GM21390 (cell line): ENCODE data around the gene TKFC.

Source experiments
- ATAC-seq: cut with Tn5 transposase; IDR thresholded peaks from one replicate; pipeline ENCODE4 v1.9.1; 2021; ENCODE audit not compliant: unreplicated experiment

Gene TKFC, protein sequence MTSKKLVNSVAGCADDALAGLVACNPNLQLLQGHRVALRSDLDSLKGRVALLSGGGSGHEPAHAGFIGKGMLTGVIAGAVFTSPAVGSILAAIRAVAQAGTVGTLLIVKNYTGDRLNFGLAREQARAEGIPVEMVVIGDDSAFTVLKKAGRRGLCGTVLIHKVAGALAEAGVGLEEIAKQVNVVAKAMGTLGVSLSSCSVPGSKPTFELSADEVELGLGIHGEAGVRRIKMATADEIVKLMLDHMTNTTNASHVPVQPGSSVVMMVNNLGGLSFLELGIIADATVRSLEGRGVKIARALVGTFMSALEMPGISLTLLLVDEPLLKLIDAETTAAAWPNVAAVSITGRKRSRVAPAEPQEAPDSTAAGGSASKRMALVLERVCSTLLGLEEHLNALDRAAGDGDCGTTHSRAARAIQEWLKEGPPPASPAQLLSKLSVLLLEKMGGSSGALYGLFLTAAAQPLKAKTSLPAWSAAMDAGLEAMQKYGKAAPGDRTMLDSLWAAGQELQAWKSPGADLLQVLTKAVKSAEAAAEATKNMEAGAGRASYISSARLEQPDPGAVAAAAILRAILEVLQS

DNA sequence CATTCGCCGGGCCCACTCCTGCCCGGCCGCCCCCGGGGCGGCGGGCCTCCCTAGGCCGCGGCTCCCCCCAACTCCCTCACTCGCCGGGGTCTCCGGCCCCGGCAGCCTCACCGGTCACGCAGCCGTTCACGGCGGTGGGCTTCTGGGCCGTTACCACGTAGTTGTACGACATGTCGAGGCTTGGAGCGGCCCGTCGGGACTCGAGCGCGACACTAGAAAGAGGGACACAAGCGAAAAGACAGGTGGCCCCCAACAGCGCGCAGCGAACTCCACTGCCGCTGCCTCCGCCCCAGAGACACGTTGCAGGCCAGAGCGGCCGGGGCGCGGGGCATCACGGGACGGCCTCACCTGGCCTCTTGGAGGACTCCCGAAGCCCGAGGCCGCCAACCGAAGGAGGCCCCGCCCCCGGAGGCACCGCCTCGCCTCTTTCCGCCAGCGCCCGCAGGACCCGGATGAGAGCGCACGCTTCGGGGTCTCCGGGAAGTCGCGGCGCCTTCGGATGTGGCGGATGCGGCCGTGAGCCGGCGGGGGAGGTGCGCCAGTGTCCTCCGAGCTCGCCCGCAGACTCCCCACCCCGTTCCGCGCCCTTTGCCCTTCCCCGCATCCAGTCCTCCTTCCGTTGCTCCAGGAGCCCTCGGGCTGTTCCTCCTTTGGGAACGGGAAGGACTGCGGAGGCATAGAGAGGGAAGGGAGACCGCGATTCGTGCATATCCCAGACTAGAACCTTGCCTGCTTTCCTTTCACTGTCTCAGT lies at the start of gene TKFC, which contains the start of gene DDB1:
TSS of gene TKFC (plus strand) at position 432 of the 753 bp plus-strand sequence. CDS start 1,501 bp downstream, outside the sequence.
TSS of gene DDB1 (minus strand) at position 309 of the 753 bp plus-strand sequence. CDS start at position 172, 137 bp downstream.
- ATAC-seq, result peak; percentile 88

DNA sequence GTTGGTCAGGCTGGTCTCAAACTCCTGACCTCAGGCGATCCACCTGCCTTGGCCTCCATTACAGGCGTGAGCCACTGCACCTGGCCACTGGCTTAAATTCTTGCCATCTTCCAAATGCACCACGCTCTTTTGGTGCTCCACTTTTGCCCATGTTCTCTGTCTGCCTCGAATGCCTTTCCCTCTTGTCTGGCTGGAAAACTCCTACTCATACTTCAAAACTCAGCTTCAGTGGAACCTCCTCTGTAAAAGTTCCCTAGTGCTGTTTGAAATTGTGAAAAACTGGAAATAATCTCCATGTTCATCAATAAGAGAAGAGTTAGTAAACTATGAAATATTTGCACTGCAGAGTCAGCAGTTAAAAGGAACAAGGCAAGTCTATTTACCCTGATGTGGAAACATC lies 49.4 kb upstream of the TKFC start:
- ATAC-seq, result no peak

DNA sequence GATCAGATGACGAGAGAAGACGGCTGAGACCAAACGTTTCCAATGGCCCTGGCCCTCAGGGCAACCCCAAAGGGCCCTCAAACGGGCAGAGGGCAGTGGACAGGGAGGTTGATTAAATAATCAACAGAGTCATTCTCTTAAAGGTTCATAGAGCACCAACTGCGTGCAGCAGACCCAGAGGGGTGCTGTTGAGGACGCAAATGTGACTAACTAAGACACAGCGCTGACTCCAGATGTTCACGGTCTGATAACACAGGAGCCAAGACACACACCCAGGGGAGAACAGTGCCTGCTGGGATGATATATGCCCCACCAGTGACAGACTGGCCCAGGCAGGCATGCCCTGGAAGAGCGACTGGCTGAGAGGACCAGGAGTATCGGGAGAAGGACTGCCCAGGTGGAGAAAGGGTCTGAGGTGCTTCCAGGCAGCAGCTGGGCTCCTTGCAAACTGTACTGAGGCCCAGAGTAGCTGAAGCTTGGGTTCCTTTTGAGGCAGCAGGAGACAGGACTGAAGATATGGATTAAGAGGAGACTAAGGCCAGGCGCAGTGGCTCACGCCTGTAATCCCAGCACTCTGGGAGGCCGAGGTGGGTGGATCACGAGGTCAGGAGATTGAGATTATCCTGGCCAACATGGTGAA lies 45.6 kb upstream of the TKFC start:
- no peak for ATAC-seq

DNA sequence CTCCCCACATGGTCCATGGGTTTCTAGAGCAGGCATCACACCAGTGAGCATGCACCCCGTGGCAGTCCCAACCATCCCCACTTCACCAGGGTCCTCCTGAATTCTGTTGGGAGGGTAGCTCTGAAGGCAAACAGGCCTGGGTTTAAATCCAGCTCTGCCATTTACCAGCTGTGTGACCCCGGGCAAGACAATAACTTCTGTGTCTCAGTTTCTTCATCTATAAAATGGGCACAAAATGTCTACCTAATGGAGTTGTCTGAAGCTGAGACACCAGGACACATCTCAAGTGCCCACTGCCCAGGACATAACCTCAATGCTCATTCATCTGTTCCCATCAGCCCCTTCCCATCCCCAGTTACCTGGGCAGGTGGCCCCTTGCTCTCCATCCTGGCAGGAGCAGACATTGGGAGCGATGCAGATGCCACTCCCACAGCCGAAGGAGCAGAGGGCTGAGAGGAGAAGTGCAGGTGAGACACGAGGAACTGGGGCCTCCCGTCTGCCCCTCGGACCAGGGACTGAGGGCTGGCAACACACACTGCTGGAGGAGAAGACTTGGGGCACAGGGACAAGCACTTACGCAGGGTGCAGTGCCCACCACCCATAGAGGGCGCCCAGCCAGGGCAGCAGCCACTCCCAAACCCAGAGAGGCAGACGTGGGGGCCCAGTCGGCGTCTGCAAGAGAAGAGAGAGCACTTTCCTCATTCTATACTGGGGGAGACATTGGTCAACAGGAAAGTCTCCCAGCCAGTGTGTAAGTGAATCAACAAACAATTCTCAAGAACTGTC lies 41.9 kb upstream of the TKFC start:
- no peak for ATAC-seq

DNA sequence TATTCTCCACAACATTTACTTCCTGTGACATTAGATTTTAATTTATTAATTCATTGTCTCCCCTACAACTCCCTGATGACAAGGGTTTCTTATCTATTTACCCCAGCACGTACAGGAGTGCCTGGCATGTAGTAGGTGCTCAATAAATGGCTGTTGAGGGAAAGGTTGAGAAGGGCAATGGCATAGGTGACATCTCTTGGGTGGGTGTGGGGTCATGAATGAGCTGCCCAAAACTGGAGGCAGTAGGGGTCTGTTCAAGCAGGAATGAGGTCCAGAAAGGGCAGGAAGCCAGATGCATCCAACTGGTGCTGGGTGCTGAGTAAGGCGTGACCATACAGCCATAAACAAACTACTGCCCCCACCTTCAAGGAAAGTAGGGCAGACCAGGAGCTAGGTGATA lies 40.7 kb upstream of the TKFC start:
- ATAC-seq, result no peak

DNA sequence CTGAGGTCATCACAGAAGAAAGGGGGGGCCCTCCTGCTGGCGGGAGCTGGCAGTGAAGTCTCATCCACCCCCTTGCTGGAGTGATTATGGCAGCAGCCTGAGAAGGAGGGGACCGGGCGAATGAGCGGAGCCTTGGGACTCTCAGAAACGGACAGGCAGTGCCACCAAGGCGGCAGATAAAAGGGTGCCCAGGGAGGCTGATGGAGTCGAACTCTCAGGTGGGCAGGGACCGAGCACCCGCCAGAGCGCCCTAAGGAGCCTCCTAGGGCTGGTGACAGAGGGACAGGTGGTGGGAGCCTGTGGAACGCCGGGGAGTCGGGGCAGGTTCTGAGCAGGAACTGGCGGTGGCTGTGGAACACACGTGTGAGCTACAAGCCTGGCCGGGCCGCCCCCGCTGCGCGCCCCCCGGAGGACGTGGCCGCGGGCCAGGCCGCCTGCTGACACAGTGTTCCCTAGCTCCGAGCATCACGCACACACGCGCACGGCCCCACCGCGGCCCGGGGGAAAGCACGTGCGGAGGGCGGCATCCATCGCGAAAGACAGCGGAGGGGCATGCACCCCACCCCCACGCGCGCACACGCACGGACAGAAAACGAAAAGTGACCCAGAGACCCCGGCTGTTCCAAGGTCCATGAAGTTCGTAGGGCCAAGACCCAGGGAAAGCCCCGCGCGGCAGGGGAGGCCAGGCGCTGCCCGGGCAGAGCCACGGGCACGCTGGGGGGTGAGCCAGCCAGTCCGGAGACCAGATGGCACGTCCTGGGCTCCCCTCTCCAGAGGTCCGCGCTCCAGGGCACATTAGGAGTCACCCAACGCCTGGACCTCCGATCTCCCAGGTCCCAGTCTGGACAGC lies 38.9 kb upstream of the TKFC start:
- peak; percentile 28 for ATAC-seq

DNA sequence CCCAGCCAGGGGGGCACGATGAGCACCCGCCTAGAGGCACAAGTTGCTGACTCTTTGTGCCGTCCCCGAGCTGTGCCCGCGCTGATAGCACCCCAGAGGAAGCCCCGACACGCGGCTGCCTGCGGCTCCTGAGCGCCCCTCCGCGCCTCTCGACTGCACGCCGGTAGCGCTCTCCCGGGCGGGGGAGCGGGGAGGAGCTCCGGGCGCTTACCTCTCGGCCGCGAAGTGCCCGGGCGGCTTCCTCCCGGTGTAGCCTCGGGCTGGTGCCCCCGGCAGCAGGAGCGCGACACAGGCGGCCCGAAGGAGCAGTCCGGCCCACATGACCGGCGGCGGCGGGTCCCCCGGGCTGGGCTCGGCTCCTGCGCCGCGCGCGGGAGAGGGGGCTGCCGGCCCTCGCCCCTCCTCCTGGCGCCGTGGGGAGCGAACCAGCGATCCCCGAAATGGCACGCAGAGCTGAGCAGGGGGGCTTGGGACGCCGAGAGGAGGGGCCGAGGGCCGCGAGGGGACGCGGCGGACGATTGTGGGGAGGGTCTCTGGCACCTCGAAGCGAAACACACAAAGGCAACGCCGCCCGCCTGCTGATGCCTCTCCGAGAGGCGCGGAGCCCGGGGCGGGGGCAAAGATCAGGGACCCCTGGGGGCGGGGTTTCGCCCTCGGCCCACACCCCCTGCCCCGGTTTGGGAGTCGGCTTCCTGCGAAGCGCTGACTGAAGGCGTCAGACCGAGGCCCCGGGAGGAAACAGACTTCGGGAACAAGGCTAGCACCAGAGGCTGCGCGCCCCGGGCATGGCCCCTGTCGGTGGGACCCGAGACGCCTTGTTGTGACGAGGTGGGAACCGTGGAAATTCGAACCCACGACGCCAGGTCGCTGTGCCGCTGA lies 38.1 kb upstream of the TKFC start, which contains the start of gene VWCE:
TSS of gene VWCE (minus strand) at position 600 of the 879 bp plus-strand sequence. CDS start at position 321, 279 bp downstream.
- peak; percentile 74 for ATAC-seq

DNA sequence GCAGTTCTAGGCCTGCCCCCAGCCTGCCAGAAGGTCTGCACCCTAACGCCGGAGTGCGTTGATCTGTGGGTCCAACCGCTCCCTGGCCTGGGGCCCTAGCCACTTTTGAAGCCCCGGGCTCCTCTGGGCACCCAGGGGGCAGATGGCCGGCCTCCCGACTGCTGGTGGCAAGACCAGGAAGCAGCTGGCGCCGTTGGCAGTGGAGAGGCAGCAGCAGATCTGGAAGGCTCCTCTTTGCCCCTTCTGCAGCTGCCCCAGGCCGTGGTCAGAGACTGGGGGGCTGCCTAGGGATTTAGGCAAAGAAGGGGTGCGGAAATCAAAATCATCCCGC lies 37.5 kb upstream of the TKFC start:
- ATAC-seq, result no peak

DNA sequence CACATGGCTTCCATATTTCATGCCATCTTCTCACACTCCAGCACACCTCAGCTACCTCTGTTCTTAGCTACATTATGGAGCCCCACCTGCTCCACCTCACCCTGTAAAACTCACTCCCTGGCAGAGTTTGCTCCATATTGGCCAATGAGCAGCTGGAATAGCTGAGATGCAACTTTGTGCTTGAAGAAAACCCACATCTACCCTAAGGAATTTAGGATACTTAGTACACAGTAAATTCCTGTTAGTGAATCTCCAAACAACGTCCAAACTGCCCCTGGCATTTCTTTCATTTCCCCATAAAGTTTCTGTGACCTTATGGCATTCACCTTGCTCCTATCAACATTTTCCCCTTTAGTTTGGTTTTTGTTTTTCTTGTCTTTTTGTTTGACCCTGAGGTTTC lies 35.7 kb upstream of the TKFC start:
- no peak for ATAC-seq

DNA sequence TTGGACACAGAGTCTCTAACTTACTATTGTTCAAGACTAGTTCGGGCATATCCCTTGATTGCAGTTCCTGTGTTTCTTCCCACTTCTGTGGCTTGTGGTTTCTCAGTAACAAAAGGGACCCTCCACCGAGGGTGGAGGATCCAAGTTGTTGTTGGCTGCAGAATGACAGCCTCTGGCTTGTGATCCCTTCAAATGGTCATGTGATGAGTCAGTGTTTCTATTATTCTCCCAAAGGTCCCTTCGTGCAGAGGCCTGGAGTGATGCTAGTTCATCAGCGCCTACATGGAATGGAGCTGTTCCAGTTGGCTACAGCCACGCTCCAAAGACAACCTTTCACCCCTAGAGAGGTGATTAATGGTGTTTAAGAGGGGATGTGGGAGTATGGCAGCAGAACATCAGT lies 35.3 kb upstream of the TKFC start:
- no peak for ATAC-seq

DNA sequence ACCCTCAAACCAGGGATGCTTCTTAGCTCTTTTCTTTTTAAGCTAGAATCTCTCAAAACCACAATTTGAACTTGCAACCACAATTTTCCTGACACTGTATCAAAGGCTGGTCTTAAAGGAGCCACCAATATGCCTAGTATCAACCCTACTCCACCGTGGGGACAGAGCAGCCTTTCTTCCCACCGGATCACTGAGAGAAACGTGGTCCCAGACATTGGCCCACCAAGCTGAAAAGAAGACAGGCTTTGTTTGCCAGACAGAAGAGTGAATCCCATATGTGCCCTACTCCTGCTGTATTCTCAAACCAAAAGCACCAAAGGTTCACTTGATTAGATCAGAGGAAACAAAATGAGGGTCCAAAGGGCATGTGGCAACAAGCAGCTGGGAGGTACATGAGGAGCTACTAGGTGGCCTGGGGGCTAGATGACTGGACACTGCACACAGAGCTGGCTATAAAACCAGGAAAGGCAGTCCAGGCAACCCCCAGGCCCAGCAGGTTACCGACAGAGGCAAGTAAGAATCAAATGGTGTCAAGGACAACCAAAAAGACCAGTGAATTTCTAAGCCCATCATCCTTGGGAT lies 34.3 kb upstream of the TKFC start:
- ATAC-seq, result no peak

DNA sequence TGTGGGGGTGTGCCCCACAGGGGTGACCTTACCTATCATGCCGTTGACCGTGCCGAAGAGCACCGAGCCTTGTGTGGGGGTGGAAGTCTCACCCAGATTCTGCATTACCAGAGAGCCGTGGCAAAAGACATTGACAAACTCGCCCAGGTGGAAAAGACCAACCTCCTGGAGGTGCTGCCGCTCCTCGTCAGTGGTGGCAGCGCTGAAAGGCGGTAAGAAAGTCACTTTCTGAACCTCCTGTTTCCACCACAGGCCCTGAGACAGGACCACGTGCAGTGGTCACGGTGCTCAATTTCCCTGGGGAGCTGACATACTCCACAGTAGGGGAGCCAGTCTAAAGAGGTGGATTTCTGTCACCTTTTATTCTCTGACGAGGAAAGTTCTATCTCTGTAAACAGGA lies 30.5 kb upstream of the TKFC start:
- no peak for ATAC-seq

DNA sequence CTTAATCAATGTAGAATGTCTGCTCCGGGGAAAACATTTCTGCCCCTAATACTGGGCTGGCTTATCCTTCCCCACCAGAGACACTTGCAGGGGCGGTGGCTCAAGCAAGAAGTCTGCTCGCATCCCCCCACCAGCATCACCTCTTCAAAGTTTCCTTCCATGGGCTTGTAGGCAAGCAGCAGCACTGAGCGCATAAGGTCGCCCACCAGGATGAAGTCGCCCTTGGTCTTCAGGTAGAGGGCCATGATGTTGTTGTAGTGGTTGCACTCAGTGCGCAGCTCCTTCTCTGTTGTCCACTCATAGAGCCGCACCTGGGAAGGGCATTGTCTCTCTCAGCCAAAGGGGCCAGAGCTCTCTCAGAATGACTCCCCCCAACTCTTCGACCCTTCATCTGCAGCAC lies 29.3 kb upstream of the TKFC start:
- no peak for ATAC-seq

DNA sequence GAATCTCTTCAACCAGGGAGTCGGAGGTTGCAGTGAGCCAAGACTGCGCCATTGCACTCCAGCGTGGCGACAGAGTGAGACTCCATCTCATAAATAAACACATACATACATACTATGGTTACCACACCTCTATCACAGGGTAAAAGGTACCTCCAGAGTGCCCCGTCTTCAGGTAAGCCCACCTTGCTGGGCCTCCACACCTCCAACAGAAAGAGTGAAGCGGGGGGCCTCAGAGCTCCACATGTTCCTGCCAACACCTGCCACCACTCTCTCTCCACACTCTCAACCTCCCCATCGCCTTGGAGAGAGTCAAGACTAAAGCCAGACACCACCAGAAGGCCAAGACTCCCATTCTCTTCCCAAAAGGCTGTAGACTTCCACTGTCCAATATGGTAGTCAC lies 27.6 kb upstream of the TKFC start:
- ATAC-seq, result no peak

DNA sequence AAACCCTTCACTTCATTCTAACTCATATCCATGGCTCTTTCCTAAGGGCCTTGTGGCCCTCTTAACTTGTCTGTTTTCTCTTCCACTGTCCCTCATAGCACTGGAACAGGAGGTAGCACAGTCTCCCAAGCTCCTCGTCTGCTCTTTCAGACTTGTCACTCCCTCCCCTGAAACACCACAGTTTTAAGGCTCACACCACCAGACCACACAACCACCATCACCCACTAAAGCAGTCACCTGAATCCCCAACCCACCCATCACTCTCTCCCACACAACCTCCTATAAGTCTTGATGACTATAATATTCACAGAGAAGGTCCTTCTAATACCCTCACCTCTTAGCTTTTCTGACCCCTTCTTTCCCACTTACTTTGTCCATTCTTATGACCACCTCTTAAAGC lies 26.8 kb upstream of the TKFC start:
- ATAC-seq, result no peak

DNA sequence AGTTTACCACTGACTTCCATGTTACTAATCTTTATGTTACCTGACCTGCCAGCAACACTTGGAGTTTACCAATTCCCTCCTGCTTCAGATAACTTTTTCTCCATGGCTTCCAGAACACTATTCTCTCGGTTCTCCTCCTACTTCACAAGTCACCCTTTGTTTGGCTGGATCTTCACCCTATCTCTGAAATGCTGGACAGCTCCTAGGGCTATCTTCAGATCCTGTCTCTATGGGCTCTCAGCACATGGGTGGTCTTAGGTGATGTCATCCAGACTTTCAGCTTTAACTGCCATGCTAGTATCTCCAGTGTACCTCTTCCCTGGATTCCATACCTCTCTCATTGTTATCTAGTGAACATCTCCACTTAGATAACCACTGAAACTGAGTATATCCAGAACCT lies 25.7 kb upstream of the TKFC start:
- ATAC-seq, result no peak

DNA sequence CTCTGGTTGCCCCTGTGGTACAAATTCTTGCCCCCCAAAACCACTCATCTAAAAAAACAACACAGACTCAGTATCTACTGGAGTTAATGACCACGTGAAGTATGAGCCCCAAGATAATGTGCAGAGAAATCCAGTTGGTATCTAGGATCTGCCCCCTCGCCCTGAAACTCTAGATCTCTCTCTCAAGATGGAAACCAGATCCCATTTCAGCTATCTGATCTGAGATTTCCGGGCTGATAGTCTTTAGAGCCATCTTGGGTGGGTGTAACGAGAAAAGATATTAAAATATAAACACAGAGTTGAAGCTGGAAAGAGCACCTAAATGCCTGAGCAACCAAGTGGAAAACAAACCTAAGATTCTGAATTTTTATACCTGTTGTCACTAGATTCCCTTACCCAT lies 23.9 kb upstream of the TKFC start:
- no peak for ATAC-seq

DNA sequence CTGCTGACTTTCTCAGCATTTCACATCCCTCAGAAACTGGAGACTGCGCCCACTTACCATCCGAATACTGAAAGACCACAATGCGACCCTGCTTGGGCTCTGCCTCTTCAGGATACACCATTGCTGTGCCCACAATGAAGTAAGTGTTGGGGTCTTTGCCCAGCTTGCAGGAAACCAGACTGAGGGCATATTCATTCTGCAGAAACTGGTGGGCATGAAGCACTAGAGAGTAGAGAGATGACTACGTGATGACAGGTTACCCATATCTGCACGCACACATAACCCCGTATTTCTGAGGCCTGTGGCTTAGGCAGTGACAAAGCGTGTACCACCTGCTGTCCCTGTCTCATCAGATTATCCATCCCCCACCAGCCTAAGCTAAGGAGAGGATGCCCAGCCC lies 23.3 kb upstream of the TKFC start:
- no peak for ATAC-seq
